HepG2 (cell line): ENCODE data around the gene AUH. TPM values are rescaled to one million over a fixed set of nuclear protein-coding genes. Genes with fewer than 3 reads are reported as not detected.

Source experiments
- AGO2 ChIP-seq: fragments of 200-400 bp; formaldehyde crosslinking; optimal IDR thresholded peaks from 2 replicates; pipeline ENCODE3; 2017; ENCODE audit warnings: mild to moderate bottlenecking, low read depth, low read length, moderate library complexity
- ATF2 ChIP-seq: sonication (generic); formaldehyde crosslinking; IDR thresholded peaks from 2 replicates; pipeline ENCODE4 v1.4.0; 2020; ENCODE audit warnings: missing genetic modification reagents
- DNMT3B ChIP-seq: conservative IDR thresholded peaks from 2 replicates; pipeline ENCODE4 v1.6.1; 2016; ENCODE audit warnings: missing biosample characterization, control low read depth
- HIVEP1 ChIP-seq: sonication (generic); formaldehyde crosslinking; IDR thresholded peaks from 2 replicates; pipeline ENCODE4 v1.4.0; 2020; ENCODE audit warnings: mild to moderate bottlenecking, missing genetic modification reagents
- IKZF1 ChIP-seq: fragments of 450-650 bp; IDR thresholded peaks from 2 replicates; pipeline ENCODE4 v1.7.1; 2016
- POGZ ChIP-seq: sonication (generic); formaldehyde crosslinking; IDR thresholded peaks from 2 replicates; pipeline ENCODE4 v1.4.0; 2020; ENCODE audit warnings: mild to moderate bottlenecking, missing genetic modification reagents
- SATB2 ChIP-seq: sonication (generic); formaldehyde crosslinking; IDR thresholded peaks from 2 replicates; pipeline ENCODE4 v1.5.0; 2020; ENCODE audit warnings: missing genetic modification reagents
- TRIM24 ChIP-seq: sonication (generic); formaldehyde crosslinking; IDR thresholded peaks from 2 replicates; pipeline ENCODE4 v1.8.0; 2022; ENCODE audit warnings: mild to moderate bottlenecking, missing genetic modification reagents
- ZBTB14 ChIP-seq: sonication (generic); formaldehyde crosslinking; IDR thresholded peaks from 2 replicates; pipeline ENCODE4 v1.4.0; 2020; ENCODE audit warnings: missing genetic modification reagents
- ZFP82 ChIP-seq: sonication (generic); formaldehyde crosslinking; IDR thresholded peaks from 2 replicates; pipeline ENCODE4 v1.5.1; 2020; ENCODE audit warnings: mild to moderate bottlenecking, missing genetic modification reagents, borderline replicate concordance
- ZNF510 ChIP-seq: sonication (generic); formaldehyde crosslinking; IDR thresholded peaks from 2 replicates; pipeline ENCODE4 v1.4.0; 2020; ENCODE audit warnings: low read depth, mild to moderate bottlenecking, missing genetic modification reagents
- ZNF703 ChIP-seq: sonication (generic); formaldehyde crosslinking; IDR thresholded peaks from 2 replicates; pipeline ENCODE4 v1.5.1; 2020; ENCODE audit warnings: missing genetic modification reagents, mild to moderate bottlenecking, moderate library complexity, borderline replicate concordance
- ZNF879 ChIP-seq: sonication (generic); formaldehyde crosslinking; IDR thresholded peaks from 2 replicates; pipeline ENCODE4 v1.8.1; 2023; ENCODE audit warnings: missing genetic modification reagents
- polyA plus RNA-seq, 8 experiments: library from polyadenylated mRNA; depleted of rRNA in 3 of 8; stranded (reverse) in 7 of 8; unstranded in 1 of 8; fragments of >200 nt; fragmentation: Illumina TruSeq in 4 of 8; extraction: Trizol in 4 of 8; gene quantifications; 2 replicates each; pipeline versions ENCODE4 v1.2.1 to v1.2.3, GENCODE V29; 2011 to 2016; ENCODE audit warnings: low read depth in 4 of 8, missing spikeins in 1 of 8, mixed read lengths in 1 of 8; ENCODE audit not compliant: insufficient read depth in 1 of 8
- total RNA-seq, 5 experiments: library from RNA; depleted of rRNA; stranded (reverse); fragments of >200 nt; fragmentation: Illumina TruSeq; extraction: Trizol; gene quantifications; 2 replicates each; pipeline ENCODE4 v1.2.3, GENCODE V29; 2016; ENCODE audit warnings: low read depth in 1 of 5
- TF ChIP-seq, protein P1 (sequence below): IDR thresholded peaks from 2 replicates; pipeline ENCODE4 v1.6.1; 2012; ENCODE audit warnings: low read length, improper control_type of control experiment
- TF ChIP-seq, protein P2 (sequence below): sonication (generic); formaldehyde crosslinking; IDR thresholded peaks from 2 replicates; pipeline ENCODE4 v1.4.0; 2020; ENCODE audit warnings: mild to moderate bottlenecking, missing genetic modification reagents
- TF ChIP-seq, protein P3 (sequence below): sonication (generic); formaldehyde crosslinking; IDR thresholded peaks from 2 replicates; pipeline ENCODE4 v1.5.1; 2020; ENCODE audit warnings: missing genetic modification reagents, mild to moderate bottlenecking, borderline replicate concordance
- TF ChIP-seq, protein P4 (sequence below): sonication (generic); formaldehyde crosslinking; IDR thresholded peaks from 2 replicates; pipeline ENCODE4 v1.5.1; 2020; ENCODE audit warnings: missing genetic modification reagents, mild to moderate bottlenecking, borderline replicate concordance

The AUH gene
- total and polyA plus RNA-seq, 2 of the 13 experiments (the other 11 are each of a cell fraction or from before 2014, with no cell fraction given), result 25.8 to 31.9 TPM

DNA sequence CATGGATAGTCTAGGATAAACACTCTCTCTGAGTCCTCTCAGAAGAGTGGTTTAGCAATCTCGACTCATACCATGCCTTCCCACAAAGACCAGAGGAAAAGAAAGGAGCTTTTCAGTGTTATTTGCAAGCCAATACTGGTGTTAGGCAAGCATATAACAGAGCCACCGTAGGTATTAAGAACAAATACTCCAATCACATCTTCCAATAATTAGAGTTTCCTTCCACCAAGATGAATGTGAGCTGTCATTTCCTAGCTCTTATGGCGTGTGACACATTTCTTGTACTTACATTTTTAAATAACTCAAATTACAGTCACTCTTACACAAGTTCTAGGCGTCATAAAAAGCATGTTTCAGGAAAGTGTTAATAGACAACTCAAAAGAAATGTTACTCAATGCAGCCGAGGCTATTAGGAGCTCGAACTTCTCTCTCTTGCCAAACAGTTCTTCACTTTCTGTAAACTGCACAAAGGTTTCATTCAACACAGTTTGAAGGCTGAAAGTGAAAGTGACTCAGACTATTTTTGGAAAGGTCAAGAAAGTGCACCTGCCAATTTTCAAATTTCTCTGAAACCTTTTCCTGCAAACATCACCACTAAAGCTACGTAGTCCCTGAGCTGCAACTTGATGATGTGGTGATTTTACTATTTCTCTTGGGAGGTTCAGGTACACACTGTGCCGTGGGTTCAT, 153.8 kb downstream of the AUH start (continued):
- TF ChIP-seq ZFP82 (CRISPR knock-in tag) (no peak), ZNF703 (CRISPR knock-in tag) (no peak), POGZ (CRISPR knock-in tag) (peak; percentile 36; the same call in 1 of the 2 replicates), ZNF510 (CRISPR knock-in tag) (no peak), IKZF1 (no peak), SATB2 (CRISPR knock-in tag) (no peak), TRIM24 (CRISPR knock-in tag) (no peak), ZBTB14 (no peak), DNMT3B (CRISPR knock-in tag) (no peak; the same call in 1 of the 2 replicates), AGO2 (no peak), ZNF879 (no peak), ATF2 (CRISPR knock-in tag) (peak; percentile 35; the same call in 1 of the 2 replicates), HIVEP1 (CRISPR knock-in tag) (no peak)
- TF ChIP-seq, protein P1, sequence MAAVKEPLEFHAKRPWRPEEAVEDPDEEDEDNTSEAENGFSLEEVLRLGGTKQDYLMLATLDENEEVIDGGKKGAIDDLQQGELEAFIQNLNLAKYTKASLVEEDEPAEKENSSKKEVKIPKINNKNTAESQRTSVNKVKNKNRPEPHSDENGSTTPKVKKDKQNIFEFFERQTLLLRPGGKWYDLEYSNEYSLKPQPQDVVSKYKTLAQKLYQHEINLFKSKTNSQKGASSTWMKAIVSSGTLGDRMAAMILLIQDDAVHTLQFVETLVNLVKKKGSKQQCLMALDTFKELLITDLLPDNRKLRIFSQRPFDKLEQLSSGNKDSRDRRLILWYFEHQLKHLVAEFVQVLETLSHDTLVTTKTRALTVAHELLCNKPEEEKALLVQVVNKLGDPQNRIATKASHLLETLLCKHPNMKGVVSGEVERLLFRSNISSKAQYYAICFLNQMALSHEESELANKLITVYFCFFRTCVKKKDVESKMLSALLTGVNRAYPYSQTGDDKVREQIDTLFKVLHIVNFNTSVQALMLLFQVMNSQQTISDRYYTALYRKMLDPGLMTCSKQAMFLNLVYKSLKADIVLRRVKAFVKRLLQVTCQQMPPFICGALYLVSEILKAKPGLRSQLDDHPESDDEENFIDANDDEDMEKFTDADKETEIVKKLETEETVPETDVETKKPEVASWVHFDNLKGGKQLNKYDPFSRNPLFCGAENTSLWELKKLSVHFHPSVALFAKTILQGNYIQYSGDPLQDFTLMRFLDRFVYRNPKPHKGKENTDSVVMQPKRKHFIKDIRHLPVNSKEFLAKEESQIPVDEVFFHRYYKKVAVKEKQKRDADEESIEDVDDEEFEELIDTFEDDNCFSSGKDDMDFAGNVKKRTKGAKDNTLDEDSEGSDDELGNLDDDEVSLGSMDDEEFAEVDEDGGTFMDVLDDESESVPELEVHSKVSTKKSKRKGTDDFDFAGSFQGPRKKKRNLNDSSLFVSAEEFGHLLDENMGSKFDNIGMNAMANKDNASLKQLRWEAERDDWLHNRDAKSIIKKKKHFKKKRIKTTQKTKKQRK, result no peak
- TF ChIP-seq, protein P2, sequence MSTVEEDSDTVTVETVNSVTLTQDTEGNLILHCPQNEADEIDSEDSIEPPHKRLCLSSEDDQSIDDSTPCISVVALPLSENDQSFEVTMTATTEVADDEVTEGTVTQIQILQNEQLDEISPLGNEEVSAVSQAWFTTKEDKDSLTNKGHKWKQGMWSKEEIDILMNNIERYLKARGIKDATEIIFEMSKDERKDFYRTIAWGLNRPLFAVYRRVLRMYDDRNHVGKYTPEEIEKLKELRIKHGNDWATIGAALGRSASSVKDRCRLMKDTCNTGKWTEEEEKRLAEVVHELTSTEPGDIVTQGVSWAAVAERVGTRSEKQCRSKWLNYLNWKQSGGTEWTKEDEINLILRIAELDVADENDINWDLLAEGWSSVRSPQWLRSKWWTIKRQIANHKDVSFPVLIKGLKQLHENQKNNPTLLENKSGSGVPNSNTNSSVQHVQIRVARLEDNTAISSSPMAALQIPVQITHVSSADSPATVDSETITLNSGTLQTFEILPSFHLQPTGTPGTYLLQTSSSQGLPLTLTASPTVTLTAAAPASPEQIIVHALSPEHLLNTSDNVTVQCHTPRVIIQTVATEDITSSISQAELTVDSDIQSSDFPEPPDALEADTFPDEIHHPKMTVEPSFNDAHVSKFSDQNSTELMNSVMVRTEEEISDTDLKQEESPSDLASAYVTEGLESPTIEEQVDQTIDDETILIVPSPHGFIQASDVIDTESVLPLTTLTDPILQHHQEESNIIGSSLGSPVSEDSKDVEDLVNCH (CRISPR knock-in tag), result no peak
- TF ChIP-seq, protein P3, sequence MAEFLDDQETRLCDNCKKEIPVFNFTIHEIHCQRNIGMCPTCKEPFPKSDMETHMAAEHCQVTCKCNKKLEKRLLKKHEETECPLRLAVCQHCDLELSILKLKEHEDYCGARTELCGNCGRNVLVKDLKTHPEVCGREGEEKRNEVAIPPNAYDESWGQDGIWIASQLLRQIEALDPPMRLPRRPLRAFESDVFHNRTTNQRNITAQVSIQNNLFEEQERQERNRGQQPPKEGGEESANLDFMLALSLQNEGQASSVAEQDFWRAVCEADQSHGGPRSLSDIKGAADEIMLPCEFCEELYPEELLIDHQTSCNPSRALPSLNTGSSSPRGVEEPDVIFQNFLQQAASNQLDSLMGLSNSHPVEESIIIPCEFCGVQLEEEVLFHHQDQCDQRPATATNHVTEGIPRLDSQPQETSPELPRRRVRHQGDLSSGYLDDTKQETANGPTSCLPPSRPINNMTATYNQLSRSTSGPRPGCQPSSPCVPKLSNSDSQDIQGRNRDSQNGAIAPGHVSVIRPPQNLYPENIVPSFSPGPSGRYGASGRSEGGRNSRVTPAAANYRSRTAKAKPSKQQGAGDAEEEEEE, result no peak
- TF ChIP-seq, protein P4, sequence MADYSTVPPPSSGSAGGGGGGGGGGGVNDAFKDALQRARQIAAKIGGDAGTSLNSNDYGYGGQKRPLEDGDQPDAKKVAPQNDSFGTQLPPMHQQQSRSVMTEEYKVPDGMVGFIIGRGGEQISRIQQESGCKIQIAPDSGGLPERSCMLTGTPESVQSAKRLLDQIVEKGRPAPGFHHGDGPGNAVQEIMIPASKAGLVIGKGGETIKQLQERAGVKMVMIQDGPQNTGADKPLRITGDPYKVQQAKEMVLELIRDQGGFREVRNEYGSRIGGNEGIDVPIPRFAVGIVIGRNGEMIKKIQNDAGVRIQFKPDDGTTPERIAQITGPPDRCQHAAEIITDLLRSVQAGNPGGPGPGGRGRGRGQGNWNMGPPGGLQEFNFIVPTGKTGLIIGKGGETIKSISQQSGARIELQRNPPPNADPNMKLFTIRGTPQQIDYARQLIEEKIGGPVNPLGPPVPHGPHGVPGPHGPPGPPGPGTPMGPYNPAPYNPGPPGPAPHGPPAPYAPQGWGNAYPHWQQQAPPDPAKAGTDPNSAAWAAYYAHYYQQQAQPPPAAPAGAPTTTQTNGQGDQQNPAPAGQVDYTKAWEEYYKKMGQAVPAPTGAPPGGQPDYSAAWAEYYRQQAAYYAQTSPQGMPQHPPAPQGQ, result no peak
